IPS-11a (cell line): ENCODE measurements around the gene SFRP2.
A peak's percentile ranks its signal among the peaks of the same experiment; 100 is the strongest.

ENCODE experiments used
- H3K4me3 ChIP-seq: one replicate; pipeline ENCODE4 v1.5.1; 2013; ENCODE audit warnings: low read depth, low read length, control low read depth

Gene SFRP2

DNA sequence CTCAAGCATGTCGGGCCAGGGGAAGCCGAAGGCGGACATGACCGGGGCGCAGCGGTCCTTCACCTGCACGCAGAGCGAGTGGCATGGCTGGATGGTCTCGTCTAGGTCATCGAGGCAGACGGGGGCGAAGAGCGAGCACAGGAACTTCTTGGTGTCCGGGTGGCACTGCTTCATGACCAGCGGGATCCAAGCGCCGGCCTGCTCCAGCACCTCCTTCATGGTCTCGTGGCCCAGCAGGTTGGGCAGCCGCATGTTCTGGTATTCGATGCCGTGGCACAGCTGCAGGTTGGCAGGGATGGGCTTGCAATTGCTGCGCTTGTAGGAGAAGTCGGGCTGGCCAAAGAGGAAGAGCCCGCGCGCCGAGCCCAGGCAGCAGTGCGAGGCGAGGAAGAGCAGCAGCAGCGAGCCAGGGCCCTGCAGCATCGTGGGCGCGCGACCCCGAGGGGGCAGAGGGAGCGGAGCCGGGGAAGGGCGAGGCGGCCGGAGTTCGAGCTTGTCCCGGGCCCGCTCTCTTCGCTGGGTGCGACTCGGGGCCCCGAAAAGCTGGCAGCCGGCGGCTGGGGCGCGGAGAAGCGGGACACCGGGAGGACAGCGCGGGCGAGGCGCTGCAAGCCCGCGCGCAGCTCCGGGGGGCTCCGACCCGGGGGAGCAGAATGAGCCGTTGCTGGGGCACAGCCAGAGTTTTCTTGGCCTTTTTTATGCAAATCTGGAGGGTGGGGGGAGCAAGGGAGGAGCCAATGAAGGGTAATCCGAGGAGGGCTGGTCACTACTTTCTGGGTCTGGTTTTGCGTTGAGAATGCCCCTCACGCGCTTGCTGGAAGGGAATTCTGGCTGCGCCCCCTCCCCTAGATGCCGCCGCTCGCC is at the start of gene SFRP2:
Gene SFRP2 (minus strand): TSS at position 671 of the 864 bp plus-strand sequence. CDS start 248 bp downstream, at position 423.
- H3K4me3 ChIP-seq, result peak within 1 kb of the TSS; percentile 95

- H3K4me3 ChIP-seq, result no peak overlapping the region
These were observed 49.7 kb upstream of the SFRP2 start for GRCh38 chr4:153838564-153838963.

GRCh38 chr4:153834901-153835300 is 46.0 kb upstream of the SFRP2 start:
- H3K4me3 ChIP-seq, result no peak overlapping the region

DNA sequence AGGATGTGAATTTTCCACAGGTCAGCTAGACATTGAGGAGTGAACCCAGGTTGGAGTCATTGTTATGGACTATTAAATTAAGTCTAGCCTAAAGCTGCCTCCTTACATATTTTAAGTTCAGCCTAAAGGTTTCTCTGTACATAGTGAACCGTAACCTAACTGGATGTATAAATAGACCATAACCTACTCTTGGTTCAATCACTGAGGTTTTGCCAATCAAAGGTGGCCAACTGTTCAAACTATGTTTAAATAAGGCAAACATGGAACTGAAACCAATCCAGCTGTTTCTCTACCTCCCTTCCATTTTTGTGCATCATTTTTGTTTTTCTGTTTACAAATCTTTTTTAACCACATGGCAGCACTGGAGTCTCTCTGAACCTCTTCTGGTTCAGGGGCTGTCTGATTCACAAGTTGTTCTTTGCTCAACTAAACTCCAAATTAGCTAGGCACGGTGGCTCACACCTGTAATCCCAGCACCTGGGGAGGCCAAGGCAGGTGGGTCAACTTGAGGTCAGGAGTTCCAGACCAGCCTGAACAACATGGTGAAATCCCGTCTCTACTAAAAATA is 43.9 kb upstream of the SFRP2 start:
- H3K4me3 ChIP-seq, result no peak overlapping the region

DNA sequence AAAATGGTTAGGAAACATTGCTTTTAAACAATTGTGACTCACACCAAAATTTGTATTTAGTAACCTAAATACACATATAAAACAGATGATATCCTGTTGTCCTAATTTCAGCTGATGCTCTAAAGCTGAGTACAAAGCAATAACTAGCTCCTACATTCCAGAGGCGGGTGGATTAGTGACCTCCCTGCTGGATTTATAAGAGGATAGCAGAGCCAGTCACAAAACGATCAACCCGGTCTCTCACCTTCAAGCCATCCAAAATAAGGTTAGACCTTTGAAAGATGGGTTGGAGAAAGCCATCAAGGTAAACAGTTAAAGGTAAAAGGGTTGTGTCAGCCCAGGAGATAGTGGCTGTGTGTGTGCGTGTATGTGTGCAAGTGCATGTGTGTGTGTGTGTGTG is 43.2 kb upstream of the SFRP2 start:
- H3K4me3 ChIP-seq, result no peak overlapping the region

- no peak overlapping the region for H3K4me3 ChIP-seq
These were observed 42.4 kb upstream of the SFRP2 start for GRCh38 chr4:153831245-153831644.

GRCh38 chr4:153825691-153826090 is 36.8 kb upstream of the SFRP2 start:
- H3K4me3 ChIP-seq, result no peak overlapping the region

DNA sequence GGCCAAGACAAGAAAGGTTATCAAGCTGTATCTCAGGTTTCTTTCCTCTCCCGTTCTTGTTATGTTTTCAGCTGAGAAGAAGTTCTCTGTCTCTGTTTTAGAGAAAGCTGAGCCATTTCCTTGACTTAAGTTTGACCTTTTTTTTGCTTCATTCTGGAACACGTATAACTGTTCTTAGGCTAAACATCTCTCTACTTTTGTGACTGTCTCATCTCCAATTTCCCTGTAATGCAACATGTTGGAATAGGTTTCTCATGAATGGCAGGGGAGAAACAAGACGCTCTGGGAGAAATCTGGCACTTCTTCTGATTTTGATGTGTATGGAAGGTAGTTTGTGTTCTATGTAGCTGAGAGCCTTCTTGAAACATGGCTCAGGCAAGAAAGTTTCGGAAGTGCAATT is 36.2 kb upstream of the SFRP2 start:
- H3K4me3 ChIP-seq, result no peak overlapping the region

DNA sequence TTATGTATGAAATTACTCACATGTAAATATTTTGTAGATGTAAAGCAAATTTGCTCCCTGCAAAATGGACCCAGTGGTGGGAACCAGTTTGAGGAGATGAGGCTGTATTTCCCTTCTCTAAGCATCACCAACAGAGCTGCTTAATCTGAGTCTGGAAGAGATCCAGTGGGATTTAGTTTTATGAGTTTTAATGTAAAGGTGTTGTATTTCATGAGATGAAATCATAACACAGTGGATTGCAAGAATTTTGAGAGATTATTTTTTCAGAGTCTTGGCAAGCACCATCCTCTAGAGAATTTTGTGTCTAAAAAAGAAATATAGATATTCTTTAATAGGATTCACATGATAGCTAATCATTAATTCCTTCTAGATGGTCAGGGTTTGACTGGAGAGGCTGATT is 35.6 kb upstream of the SFRP2 start:
- no peak overlapping the region for H3K4me3 ChIP-seq

GRCh38 chr4:153823483-153823882 is 34.6 kb upstream of the SFRP2 start:
- no peak overlapping the region for H3K4me3 ChIP-seq

DNA sequence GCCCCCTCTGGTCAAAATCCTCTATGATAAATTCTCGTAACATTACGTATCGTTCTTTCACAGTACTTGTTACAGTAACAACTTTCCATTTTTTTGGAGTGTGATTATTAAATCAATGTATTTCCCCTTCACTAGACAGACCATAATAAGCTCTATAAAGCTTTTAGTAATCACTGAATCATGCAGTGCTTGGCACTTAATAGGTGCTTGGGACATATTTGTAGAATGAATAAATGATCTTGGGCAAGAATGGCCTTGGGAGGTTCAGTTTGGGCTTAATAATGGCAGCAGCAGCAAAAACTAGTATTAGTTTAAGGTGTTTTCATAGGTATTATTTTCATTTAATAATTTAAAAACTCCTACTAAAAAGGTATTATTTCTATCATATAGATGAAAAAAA is 33.4 kb upstream of the SFRP2 start:
- H3K4me3 ChIP-seq, result no peak overlapping the region

DNA sequence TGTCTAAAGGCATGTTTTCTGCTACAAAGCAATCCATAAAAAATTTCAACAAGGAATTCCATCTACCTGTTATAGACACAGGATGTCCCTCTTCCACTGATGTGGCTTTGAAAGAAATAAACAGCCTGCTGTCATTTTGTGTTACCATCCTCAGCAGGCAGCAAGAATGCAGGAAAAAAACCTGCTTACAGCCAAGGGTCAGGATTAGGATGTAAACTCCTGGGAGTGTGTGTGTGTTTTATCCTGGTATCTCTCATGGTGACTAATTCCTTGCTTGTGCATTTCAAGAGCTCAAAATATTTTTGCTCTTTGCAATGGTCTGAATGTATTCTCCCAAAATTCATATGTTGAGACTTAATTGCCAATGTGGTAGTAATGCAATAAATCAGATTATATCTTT is 28.6 kb upstream of the SFRP2 start:
- no peak overlapping the region for H3K4me3 ChIP-seq

GRCh38 chr4:153816542-153816941 is 27.7 kb upstream of the SFRP2 start:
- H3K4me3 ChIP-seq, result no peak overlapping the region

DNA sequence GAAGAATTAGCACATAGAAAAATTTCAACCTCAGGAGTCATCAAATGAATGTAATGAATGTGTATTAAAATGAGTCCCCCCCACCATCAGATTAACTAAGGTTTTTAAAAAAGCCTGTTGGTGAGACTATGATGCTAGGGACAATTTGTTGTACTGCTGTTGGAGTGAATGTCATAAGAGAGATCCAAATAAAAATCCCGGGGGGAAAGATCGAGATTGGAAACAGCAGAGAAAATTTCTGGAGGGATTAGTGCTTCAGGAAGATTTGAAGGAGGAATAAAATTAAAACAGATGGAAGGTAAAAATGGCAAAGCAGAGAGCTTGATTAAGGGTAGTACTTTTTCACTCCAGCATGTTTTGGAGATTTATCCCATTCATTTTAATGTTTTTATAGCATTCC is 25.9 kb upstream of the SFRP2 start:
- no peak overlapping the region for H3K4me3 ChIP-seq

- no peak overlapping the region for H3K4me3 ChIP-seq
These were observed 21.3 kb upstream of the SFRP2 start for GRCh38 chr4:153809916-153810810.

DNA sequence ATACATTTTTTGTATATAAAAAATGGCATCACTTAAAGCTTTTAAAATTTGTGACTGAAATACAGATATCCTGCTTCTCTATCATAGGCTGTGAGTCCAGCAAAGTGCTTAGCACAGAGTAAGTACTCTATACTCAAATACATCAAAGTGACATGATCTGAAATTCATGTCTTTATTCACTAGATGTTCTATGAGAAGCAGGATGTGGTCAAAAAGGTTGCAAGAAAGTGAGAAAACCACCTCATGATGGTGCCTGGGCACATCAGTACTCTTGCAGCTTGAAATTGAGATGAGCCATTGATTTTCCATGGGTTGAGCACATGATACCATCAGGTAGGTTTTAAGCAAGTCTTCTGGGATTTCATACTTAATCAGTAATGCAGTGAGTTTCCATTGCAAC is 20.4 kb upstream of the SFRP2 start:
- no peak overlapping the region for H3K4me3 ChIP-seq

DNA sequence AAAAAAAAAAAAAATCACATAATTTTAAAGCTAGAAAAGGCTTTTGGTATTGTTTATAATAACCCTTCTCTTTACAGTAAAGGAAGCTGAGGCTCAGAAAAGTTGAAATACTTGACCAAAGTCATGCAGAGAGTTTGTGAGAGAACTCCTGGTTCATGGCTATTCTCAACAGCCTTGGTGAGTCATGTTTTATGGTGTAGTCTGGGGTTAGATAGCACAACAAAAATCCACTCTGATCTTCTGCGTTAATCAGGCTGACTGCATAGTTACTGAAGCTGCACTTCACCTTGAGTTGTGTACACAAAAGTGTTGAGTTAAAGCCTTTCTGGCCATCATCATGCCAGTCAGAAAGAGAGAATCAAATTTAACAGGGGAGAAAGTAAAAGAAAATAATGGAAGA is 19.3 kb upstream of the SFRP2 start:
- no peak overlapping the region for H3K4me3 ChIP-seq

GRCh38 chr4:153806073-153806472 is 17.2 kb upstream of the SFRP2 start:
- no peak overlapping the region for H3K4me3 ChIP-seq

DNA sequence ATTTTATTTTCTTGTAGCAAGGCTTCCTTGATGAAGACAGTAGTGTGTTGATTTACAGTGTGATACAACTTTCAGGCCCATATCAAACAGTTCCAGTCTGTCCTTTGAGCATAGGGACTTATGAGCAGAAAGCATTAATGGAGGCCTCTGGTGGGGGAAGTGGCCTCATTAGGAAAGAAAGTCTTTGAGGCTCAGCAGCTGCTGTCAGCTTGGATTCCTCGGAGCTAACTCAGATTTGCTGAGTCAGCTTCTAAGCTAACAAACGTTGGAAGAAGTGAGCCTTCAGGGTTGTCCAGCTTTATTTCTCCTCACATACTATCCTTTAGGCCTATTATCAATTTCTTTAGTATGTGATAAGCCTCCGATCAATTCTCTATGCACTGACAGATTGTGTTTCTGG is 15.8 kb upstream of the SFRP2 start:
- no peak overlapping the region for H3K4me3 ChIP-seq

GRCh38 chr4:153799694-153800074 is 10.8 kb upstream of the SFRP2 start:
- H3K4me3 ChIP-seq, result no peak overlapping the region

DNA sequence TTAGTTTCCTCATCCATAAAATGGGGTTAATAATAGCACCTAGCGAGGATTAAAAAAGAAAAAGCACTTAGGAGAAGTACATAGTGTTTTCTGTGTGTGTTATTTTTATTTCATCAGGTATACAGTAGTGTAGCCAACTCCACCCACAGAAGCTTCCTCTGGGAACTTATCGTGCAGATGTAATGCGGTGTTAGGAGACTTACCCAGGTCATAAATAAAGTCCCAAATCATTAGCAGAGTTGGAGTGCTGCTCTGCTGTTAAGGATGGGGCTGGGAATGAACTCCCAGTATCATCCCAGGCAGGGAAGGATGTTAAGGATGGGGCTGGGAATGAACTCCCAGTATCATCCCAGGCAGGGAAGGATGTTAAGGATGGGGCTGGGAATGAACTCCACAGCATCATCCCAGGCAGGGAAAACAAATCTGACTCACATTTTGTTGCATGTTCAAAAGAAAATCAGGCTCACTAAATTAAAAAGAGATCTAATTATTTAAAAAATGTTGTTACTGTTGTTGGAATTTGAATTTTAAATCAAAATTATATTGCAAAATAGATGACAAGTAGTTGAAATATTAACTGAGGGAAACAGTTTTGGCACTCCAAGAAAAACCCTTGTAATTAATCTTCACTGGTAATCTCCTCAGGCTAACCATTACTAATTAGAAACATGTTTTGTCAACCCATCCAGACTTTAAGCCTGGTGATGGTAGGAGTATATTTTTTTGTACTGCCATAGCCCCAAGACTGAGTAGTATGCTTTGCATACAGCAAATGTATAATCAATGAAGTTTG is 10.2 kb upstream of the SFRP2 start:
- H3K4me3 ChIP-seq, result no peak overlapping the region
